Mesenchymal stem cell (in vitro differentiated cells and primary cell): ENCODE measurements around the gene RBM26.

Source experiments
- DNase-seq: peaks from one replicate; pipeline ENCODE4 v3.0.0-alpha.2; 2013
- H2AFZ ChIP-seq: one replicate; pipeline ENCODE4 v1.6.1; 2013; ENCODE audit warnings: low read depth, mild to moderate bottlenecking, control low read depth, inconsistent platforms, low read length, moderate library complexity
- H2AK5ac ChIP-seq: 2 replicates; pipeline ENCODE4 v1.6.1; 2013; ENCODE audit warnings: low read length, moderate library complexity, mild to moderate bottlenecking, inconsistent platforms; ENCODE audit not compliant: severe bottlenecking
- H2BK120ac ChIP-seq: one replicate; pipeline ENCODE4 v1.6.1; 2013; ENCODE audit warnings: low read depth, mild to moderate bottlenecking, inconsistent platforms, low read length, moderate library complexity
- H2BK12ac ChIP-seq, 2 experiments: one replicate each; pipeline ENCODE4 v1.6.1; 2013; ENCODE audit warnings: inconsistent platforms in 2 of 2, low read length in 2 of 2, mild to moderate bottlenecking in 2 of 2, moderate library complexity in 2 of 2, control low read depth in 1 of 2
- H2BK15ac ChIP-seq: one replicate; pipeline ENCODE4 v1.6.1; 2013; ENCODE audit warnings: mild to moderate bottlenecking, low read depth, inconsistent platforms; ENCODE audit not compliant: poor library complexity, severe bottlenecking
- H2BK5ac ChIP-seq: 2 replicates; pipeline ENCODE4 v1.6.1; 2013; ENCODE audit warnings: low read depth, mild to moderate bottlenecking, low read length, control low read depth, inconsistent platforms; ENCODE audit not compliant: poor library complexity, severe bottlenecking
- H3K14ac ChIP-seq, 2 experiments: one replicate each; pipeline ENCODE4 v1.6.1; 2013; ENCODE audit warnings: inconsistent platforms in 2 of 2, low read length in 2 of 2, control low read depth in 1 of 2, mild to moderate bottlenecking in 1 of 2, moderate library complexity in 1 of 2
- H3K18ac ChIP-seq, 2 experiments: one replicate each; pipeline ENCODE4 v1.6.1; 2013; ENCODE audit warnings: inconsistent platforms in 2 of 2, low read length in 2 of 2, control low read depth in 1 of 2, low read depth in 1 of 2, mild to moderate bottlenecking in 1 of 2
- H3K23ac ChIP-seq, 2 experiments: one replicate each; pipeline ENCODE4 v1.6.1; 2013; ENCODE audit warnings: inconsistent platforms in 2 of 2, low read length in 2 of 2, mild to moderate bottlenecking in 2 of 2, moderate library complexity in 2 of 2, control low read depth in 1 of 2
- H3K27ac ChIP-seq: 2 replicates; pipeline ENCODE4 v1.5.1; 2013; ENCODE audit warnings: mild to moderate bottlenecking, moderate library complexity, low read length, control low read depth, inconsistent platforms; ENCODE audit not compliant: poor library complexity, severe bottlenecking
- H3K27me3 ChIP-seq, 2 experiments: 2 replicates each; pipeline versions ENCODE4 v1.6.1 to v1.7.0; 2013; ENCODE audit warnings: low read length in 2 of 2, mild to moderate bottlenecking in 2 of 2, moderate library complexity in 2 of 2, control low read depth in 1 of 2, inconsistent platforms in 1 of 2; ENCODE audit not compliant: control insufficient read depth in 1 of 2, insufficient read depth in 1 of 2
- H3K36me3 ChIP-seq, 2 experiments: 2 replicates each; pipeline versions ENCODE4 v1.6.1 to v1.7.0; 2013; ENCODE audit warnings: low read length in 2 of 2, control low read depth in 1 of 2, inconsistent platforms in 1 of 2, low read depth in 1 of 2, mild to moderate bottlenecking in 1 of 2; ENCODE audit not compliant: insufficient read depth in 2 of 2, control insufficient read depth in 1 of 2
- H3K4ac ChIP-seq, 2 experiments: one replicate each; pipeline ENCODE4 v1.6.1; 2013; ENCODE audit warnings: inconsistent platforms in 2 of 2, low read length in 2 of 2, mild to moderate bottlenecking in 2 of 2, moderate library complexity in 2 of 2, control low read depth in 1 of 2, low read depth in 1 of 2
- H3K4me1 ChIP-seq: 2 replicates; pipeline ENCODE4 v1.6.1; 2013; ENCODE audit warnings: low read depth, low read length, control low read depth; ENCODE audit not compliant: control insufficient read depth, insufficient read depth
- H3K4me2 ChIP-seq: 2 replicates; pipeline ENCODE4 v1.6.1; 2013; ENCODE audit warnings: low read length, mild to moderate bottlenecking, inconsistent platforms; ENCODE audit not compliant: poor library complexity, severe bottlenecking
- H3K4me3 ChIP-seq, 2 experiments: 2 replicates each; pipeline versions ENCODE4 v1.5.1 to v1.7.0; 2013; ENCODE audit warnings: low read length in 2 of 2, mild to moderate bottlenecking in 2 of 2, control low read depth in 1 of 2, low read depth in 1 of 2; ENCODE audit not compliant: insufficient read depth in 1 of 2
- H3K79me1 ChIP-seq: replicated peaks from 2 replicates; pipeline ENCODE4 v1.6.1; 2013; ENCODE audit warnings: mild to moderate bottlenecking, control low read depth, low read length, inconsistent platforms; ENCODE audit not compliant: poor library complexity, severe bottlenecking
- H3K9ac ChIP-seq: 2 replicates; pipeline ENCODE4 v1.7.0; 2013; ENCODE audit warnings: mild to moderate bottlenecking, low read length, moderate library complexity
- H3K9me3 ChIP-seq: 2 replicates; pipeline ENCODE4 v1.7.0; 2013; ENCODE audit warnings: mild to moderate bottlenecking, low read length; ENCODE audit not compliant: control insufficient read depth
- H4K8ac ChIP-seq: one replicate; pipeline ENCODE4 v1.6.1; 2013; ENCODE audit warnings: inconsistent platforms, mild to moderate bottlenecking, low read length, moderate library complexity
- H4K91ac ChIP-seq: one replicate; pipeline ENCODE4 v1.6.1; 2013; ENCODE audit warnings: mild to moderate bottlenecking, low read length, inconsistent platforms
- WGBS: methylation state at CpG from one replicate; pipeline ENCODE4 v1.1.7; 2013; ENCODE audit warnings: mixed read lengths; 5-methylcytosine and 5-hydroxymethylcytosine counted together

RBM26 gene

GRCh38 chr13:79450110-79450509 is 44.1 kb upstream of the RBM26 start:
- Histone ChIP-seq H3K4ac (no peak overlapping the region), H3K18ac (no peak overlapping the region), H3K4me3 (no peak overlapping the region), H2BK15ac (no peak overlapping the region), H2AK5ac (no peak overlapping the region), H2BK12ac (no peak overlapping the region), H3K4me1 (peaks cover 2% of the 10 kb centered on the region), H3K23ac (no peak overlapping the region), H3K14ac (no peak overlapping the region), H2BK120ac (no peak overlapping the region), H3K36me3 (no peaks in the 10 kb centered on the region), H3K27me3 (no peaks in the 10 kb centered on the region), H2AFZ (no peak overlapping the region), H4K8ac (no peak overlapping the region), H3K9me3 (no peaks in the 10 kb centered on the region), H3K4me2 (no peak overlapping the region), H3K9ac (no peak overlapping the region), H3K27ac (no peak overlapping the region), H3K79me1 (no peaks in the 10 kb centered on the region), H4K91ac (no peak overlapping the region), H2BK5ac (no peak overlapping the region)
- no peak for DNase-seq
- 100% methylated on average over 1 of the region's 4 CpGs for WGBS

GRCh38 chr13:79448413-79448812 is 42.4 kb upstream of the RBM26 start:
- H3K27me3 ChIP-seq: no peaks in the 10 kb centered on the region
- peak; percentile 56 for DNase-seq
- H3K18ac ChIP-seq: no peak overlapping the region
- 9% methylated on average over 1 of the region's 1 CpG for WGBS
- no peak overlapping the region for H3K4me3 ChIP-seq
- no peak overlapping the region for H2AK5ac ChIP-seq
- no peak overlapping the region for H3K14ac ChIP-seq
- peaks cover 2% of the 10 kb centered on the region for H3K4me1 ChIP-seq
- no peak overlapping the region for H2BK120ac ChIP-seq
- no peak overlapping the region for H2BK15ac ChIP-seq
- no peak overlapping the region for H3K27ac ChIP-seq
- no peak overlapping the region for H2AFZ ChIP-seq
- no peaks in the 10 kb centered on the region for H3K9me3 ChIP-seq
- H3K23ac ChIP-seq: no peak overlapping the region
- H3K4me2 ChIP-seq: no peak overlapping the region
- no peak overlapping the region for H4K91ac ChIP-seq
- no peak overlapping the region for H3K9ac ChIP-seq
- H2BK12ac ChIP-seq: peak overlapping the region in 1 of 2 experiments; percentile 42
- H3K36me3 ChIP-seq: no peaks in the 10 kb centered on the region
- H2BK5ac ChIP-seq: no peak overlapping the region
- H3K4ac ChIP-seq: no peak overlapping the region
- no peaks in the 10 kb centered on the region for H3K79me1 ChIP-seq
- no peak overlapping the region for H4K8ac ChIP-seq

- H4K8ac ChIP-seq: no peak overlapping the region
- H3K4me3 ChIP-seq: no peak overlapping the region
- no peak overlapping the region for H3K27ac ChIP-seq
- H2BK15ac ChIP-seq: no peak overlapping the region
- WGBS: no CpG with 5 or more reads among the region's 2 CpGs
- H3K27me3 ChIP-seq: no peaks in the 10 kb centered on the region
- H2BK5ac ChIP-seq: no peak overlapping the region
- H3K23ac ChIP-seq: no peak overlapping the region
- no peak overlapping the region for H2AK5ac ChIP-seq
- no peaks in the 10 kb centered on the region for H3K9me3 ChIP-seq
- no peak overlapping the region for H4K91ac ChIP-seq
- H3K9ac ChIP-seq: no peak overlapping the region
- H3K36me3 ChIP-seq: no peaks in the 10 kb centered on the region
- no peak overlapping the region for H2BK120ac ChIP-seq
- H2BK12ac ChIP-seq: no peak overlapping the region
- H3K4me2 ChIP-seq: no peak overlapping the region
- peaks cover 2% of the 10 kb centered on the region for H3K4me1 ChIP-seq
- H3K79me1 ChIP-seq: no peaks in the 10 kb centered on the region
- H3K4ac ChIP-seq: no peak overlapping the region
- H3K14ac ChIP-seq: no peak overlapping the region
- H2AFZ ChIP-seq: no peak overlapping the region
- DNase-seq: no peak
- H3K18ac ChIP-seq: no peak overlapping the region
These were observed 41.7 kb upstream of the RBM26 start for GRCh38 chr13:79447741-79448140.

- Histone ChIP-seq H2BK120ac (no peak overlapping the region), H2BK5ac (no peak overlapping the region), H4K8ac (no peak overlapping the region), H3K9ac (no peak overlapping the region), H3K27ac (no peak overlapping the region), H3K18ac (no peak overlapping the region), H3K9me3 (no peaks in the 10 kb centered on the region), H3K4me2 (no peak overlapping the region), H3K79me1 (no peaks in the 10 kb centered on the region), H2AFZ (no peak overlapping the region), H3K27me3 (no peaks in the 10 kb centered on the region), H2BK12ac (no peak overlapping the region), H3K4me3 (no peak overlapping the region), H4K91ac (no peak overlapping the region), H3K4me1 (peaks cover 2% of the 10 kb centered on the region), H3K14ac (no peak overlapping the region), H3K4ac (no peak overlapping the region), H3K36me3 (no peaks in the 10 kb centered on the region), H3K23ac (no peak overlapping the region), H2AK5ac (no peak overlapping the region), H2BK15ac (no peak overlapping the region)
- WGBS: 97% methylated on average over 4 of the region's 4 CpGs
- DNase-seq: no peak
These were observed 41.1 kb upstream of the RBM26 start for GRCh38 chr13:79447141-79447540.
